IPS DF 19.7 (cell line): Measurements from ENCODE around the gene STXBP5L.
"Not testable (repeated sequence)": the region's sequence is repeated elsewhere in the genome, so short reads cannot be mapped to it uniquely, and the experiment has no call there.

ENCODE experiments used
- DNase-seq: peaks from one replicate; pipeline ENCODE4 v3.0.0-alpha.2; 2013; ENCODE audit warnings: low read depth, low spot score

The STXBP5L gene

GRCh38 chr3:121430664-121431215, 522.7 kb downstream of the STXBP5L start:
- no peak for DNase-seq

DNA sequence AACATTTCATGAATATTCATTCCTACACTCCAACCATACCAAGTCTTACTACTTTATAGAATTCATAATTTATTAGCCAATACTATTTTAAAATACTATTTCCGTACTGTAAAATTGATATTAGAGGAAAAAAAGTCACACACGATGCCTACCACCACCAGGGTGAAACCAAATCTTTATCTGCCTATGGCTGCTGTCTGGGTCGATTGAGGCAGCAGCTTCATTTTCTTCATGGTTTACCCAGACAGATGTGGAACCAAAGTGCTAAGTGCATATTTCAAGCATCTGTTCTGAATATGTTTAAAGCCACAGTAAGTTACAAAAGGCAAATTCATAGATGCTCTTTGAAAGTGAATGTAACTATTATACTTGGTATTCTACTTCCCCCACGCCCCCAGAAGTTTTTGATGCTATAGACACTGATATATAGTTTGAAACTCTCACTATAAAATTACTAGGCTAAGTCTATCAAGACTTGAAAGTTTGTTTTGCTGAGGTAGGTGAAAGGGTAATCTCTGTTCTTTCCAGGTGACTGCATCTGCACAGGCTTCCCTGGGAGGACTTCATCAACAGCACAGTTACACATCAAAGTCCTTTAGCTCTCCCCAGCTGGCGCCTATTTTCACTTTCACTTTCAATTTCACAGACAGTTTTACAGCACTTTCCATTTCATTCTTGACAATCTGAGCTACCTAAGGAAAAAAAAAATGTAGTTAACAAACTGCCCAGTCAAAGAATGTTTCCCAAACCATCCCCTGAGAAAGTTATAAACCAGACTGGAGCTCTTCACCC, 523.9 kb downstream of the STXBP5L start:
- DNase-seq, result no peak

GRCh38 chr3:121436074-121436473, 528.1 kb downstream of the STXBP5L start:
- no peak for DNase-seq

DNA sequence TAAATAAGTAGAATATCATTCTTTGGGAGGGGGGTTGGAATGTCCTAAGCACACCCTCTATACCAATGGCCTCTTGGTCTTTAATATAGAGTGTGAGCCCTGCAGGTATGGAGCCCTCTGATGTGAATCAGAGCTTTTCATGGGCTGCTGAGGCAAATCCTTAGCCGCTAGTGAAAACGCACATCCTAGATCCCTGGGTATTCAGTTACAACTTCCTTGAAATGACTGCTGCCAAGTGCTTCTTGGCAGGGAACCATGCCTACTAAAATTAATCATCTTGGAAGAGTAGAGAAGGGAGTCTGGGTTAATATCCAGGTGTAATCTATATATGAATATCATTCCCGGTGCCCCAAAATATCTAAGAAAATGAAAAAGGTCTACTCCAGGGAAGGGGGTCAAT, 528.6 kb downstream of the STXBP5L start:
- DNase-seq, result no peak

DNA sequence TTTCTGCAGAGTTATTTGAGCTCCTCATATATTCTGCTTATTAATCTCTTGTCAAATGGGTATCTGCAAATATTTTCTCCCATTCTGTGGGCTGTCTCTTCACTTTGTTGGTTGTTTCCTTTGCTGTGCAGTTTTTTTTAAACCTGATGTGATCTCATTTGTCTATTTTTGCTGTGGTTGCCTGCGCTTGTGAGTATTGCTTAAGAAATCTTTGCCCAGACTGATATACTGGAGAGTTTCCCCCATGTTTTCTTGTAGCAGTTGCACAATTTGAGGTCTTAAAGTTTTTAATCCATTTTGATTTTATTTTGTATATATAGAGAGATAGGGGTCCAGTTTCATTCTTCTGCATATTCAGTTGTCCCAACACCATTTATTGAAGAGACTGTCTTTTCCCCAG, 535.5 kb downstream of the STXBP5L start:
- DNase-seq, result no peak

- not testable (repeated sequence) for DNase-seq
These were observed 543.7 kb downstream of the STXBP5L start for GRCh38 chr3:121451752-121452151.

DNA sequence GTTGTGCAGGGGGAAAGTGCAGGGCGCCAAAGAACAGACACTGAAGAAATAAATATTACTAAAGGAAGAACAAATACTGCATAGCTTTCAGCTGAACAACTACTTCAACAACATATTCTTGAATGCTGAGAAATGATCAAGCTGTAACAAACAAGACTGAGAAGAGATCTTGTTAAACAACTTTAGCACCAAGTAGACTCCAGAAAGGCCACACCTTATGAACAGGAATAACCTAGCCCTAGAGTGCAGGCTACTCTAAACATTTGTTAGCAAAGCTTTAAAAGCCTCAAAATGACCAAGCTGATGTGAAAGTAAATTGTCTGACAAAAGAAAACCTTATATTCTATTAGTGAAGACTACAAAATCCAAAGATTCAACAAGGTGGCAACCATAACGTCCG, 554.6 kb downstream of the STXBP5L start:
- DNase-seq, result no peak

GRCh38 chr3:121463745-121464144, 555.7 kb downstream of the STXBP5L start:
- DNase-seq, result no peak

DNA sequence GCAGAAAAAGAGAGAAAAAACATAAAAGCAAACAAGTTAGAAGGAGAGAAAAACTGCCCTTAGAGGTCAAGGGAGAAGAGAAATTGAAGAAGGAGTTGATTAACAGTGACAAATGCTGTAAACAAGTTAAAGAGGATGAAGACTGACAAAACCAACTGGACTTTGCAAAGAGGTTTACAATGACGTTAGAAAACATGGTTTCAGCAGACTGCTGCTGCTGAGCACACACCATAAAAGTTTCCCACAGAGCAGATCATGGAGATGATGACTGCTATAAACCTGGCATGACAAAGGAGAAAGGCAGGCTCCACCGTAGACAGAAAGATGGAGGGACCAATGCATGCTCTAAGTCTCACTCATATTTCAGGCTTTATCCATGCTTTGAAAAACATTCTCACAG, 559.1 kb downstream of the STXBP5L start:
- DNase-seq, result no peak

DNA sequence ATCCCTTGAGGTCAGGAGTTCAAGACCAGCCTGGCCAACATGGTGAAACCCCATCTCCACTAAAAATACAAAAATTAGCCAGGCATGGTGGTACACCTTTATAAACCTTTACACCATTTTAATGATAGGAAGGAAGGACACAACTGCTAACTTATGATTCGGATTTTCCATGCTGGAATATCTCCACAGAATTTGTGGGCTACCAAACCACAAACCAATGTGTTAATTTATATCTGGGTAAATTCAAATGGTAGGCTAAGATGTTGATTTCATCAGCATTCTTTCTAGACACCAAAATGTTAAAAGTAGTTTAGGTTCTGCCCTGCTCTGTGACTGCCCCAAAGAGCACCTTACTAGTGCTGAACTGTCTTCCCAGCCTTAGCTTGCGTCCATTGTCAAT, 565.0 kb downstream of the STXBP5L start:
- DNase-seq, result no peak
